ENCODE results near the gene FRMD4A. TPM values are rescaled to one million over a fixed set of nuclear protein-coding genes. Genes with fewer than 3 reads are reported as not detected.

FRMD4A gene
- total RNA-seq, 2 experiments from 2014 or later: 3.1 to 3.7 TPM

DNA sequence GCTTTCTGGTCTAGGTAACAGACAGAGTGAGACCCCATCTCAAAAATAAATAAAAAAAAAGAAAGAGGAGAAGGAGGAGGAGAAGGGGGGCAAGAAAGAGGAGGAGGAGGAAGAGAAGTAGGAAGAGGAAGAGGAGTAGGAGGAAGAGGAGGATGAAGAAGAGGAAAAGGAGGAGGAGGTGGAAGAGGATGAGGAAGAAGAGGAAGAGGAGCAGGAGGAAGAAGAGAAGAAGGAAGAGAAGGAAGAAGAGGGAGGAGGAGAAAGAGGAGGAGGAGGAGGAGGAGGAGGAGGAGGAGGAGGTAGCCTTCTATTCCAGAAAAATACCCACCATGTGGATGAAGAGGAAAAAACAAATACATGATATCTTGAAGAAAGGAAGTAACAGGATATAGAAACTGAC is 172.1 kb downstream of the FRMD4A start:
- TF ChIP-seq, protein P1, sequence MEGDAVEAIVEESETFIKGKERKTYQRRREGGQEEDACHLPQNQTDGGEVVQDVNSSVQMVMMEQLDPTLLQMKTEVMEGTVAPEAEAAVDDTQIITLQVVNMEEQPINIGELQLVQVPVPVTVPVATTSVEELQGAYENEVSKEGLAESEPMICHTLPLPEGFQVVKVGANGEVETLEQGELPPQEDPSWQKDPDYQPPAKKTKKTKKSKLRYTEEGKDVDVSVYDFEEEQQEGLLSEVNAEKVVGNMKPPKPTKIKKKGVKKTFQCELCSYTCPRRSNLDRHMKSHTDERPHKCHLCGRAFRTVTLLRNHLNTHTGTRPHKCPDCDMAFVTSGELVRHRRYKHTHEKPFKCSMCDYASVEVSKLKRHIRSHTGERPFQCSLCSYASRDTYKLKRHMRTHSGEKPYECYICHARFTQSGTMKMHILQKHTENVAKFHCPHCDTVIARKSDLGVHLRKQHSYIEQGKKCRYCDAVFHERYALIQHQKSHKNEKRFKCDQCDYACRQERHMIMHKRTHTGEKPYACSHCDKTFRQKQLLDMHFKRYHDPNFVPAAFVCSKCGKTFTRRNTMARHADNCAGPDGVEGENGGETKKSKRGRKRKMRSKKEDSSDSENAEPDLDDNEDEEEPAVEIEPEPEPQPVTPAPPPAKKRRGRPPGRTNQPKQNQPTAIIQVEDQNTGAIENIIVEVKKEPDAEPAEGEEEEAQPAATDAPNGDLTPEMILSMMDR (IDR thresholded peaks at IDR 0.05): no peak
- Mint-ChIP-seq H3K36me3 (ENCODE audit: low read depth) (no peaks in the 10 kb centered on the region), H3K4me1 (ENCODE audit: low read depth) (no peaks in the 10 kb centered on the region), H3K9me3 (peaks cover 8% of the 10 kb centered on the region), H3K4me3 (no peak overlapping the region), H3K27ac (no peak overlapping the region), H3K27me3 (peaks cover 66% of the 10 kb centered on the region)
- DNase-seq: no peak
- H3K4me1 ChIP-seq (ENCODE audit: insufficient read depth, low read length): no peaks in the 10 kb centered on the region
- H3K9me3 ChIP-seq (ENCODE audit: control insufficient read depth in 1 of 2, insufficient read depth in 1 of 2, low read length in 2 of 2): peaks cover 5 to 10% of the 10 kb centered on the region in 2 experiments
- POLR2A ChIA-PET: no interaction called here
- H3K4me3 ChIP-seq (ENCODE audit: low read length): no peak overlapping the region
- no peak overlapping the region for H3K27ac ChIP-seq (ENCODE audit: low read depth in 1 of 2, low read length in 2 of 2)
- intact Hi-C loops (cut with DNase I, micrococcal nuclease): no loop called here
- H3K27me3 ChIP-seq (ENCODE audit: control insufficient read depth in 1 of 2, insufficient read depth in 2 of 2, low read length in 2 of 2): peaks cover 9 to 13% of the 10 kb centered on the region in 2 experiments
- ATAC-seq (ENCODE audit: poor library complexity): no peak
- no peaks in the 10 kb centered on the region for H3K36me3 ChIP-seq (ENCODE audit: insufficient read depth, low read length)
- CTCF ChIA-PET: no interaction called here

- intact Hi-C loops (cut with DNase I, micrococcal nuclease): no loop called here
- Histone ChIP-seq H3K4me3 (ENCODE audit: low read length) (no peak overlapping the region), H3K27me3 (ENCODE audit: control insufficient read depth in 1 of 2, insufficient read depth in 2 of 2, low read length in 2 of 2) (peaks cover 10 to 12% of the 10 kb centered on the region in 2 experiments), H3K4me1 (ENCODE audit: insufficient read depth, low read length) (no peaks in the 10 kb centered on the region), H3K9me3 (ENCODE audit: control insufficient read depth in 1 of 2, insufficient read depth in 1 of 2, low read length in 2 of 2) (peaks cover 5 to 14% of the 10 kb centered on the region in 2 experiments), H3K27ac (ENCODE audit: low read depth in 1 of 2, low read length in 2 of 2) (no peak overlapping the region), H3K36me3 (ENCODE audit: insufficient read depth, low read length) (no peaks in the 10 kb centered on the region)
- Mint-ChIP-seq H3K4me3 (no peak overlapping the region), H3K27me3 (peaks cover 56% of the 10 kb centered on the region), H3K27ac (no peak overlapping the region), H3K36me3 (ENCODE audit: low read depth) (no peaks in the 10 kb centered on the region), H3K9me3 (peaks cover 8% of the 10 kb centered on the region), H3K4me1 (ENCODE audit: low read depth) (no peaks in the 10 kb centered on the region)
- ChIA-PET CTCF (no interaction called here), POLR2A (no interaction called here)
- DNase-seq (no peak), ATAC-seq (ENCODE audit: poor library complexity) (no peak)
- TF ChIP-seq, protein P1 (IDR thresholded peaks at IDR 0.05): no peak
Measured at GRCh38 chr10:14156104-14156503, 174.6 kb downstream of the FRMD4A start.

GRCh38 chr10:14153570-14154055 is 177.1 kb downstream of the FRMD4A start:
- H3K4me1 ChIP-seq (ENCODE audit: insufficient read depth, low read length): no peaks in the 10 kb centered on the region
- H3K27ac ChIP-seq (ENCODE audit: low read depth in 1 of 2, low read length in 2 of 2): no peak overlapping the region
- peaks cover 12 to 14% of the 10 kb centered on the region in 2 experiments for H3K27me3 ChIP-seq (ENCODE audit: control insufficient read depth in 1 of 2, insufficient read depth in 2 of 2, low read length in 2 of 2)
- no peak overlapping the region for H3K4me3 ChIP-seq (ENCODE audit: low read length)
- ATAC-seq (ENCODE audit: poor library complexity) (no peak), DNase-seq (no peak)
- H3K9me3 ChIP-seq (ENCODE audit: control insufficient read depth in 1 of 2, insufficient read depth in 1 of 2, low read length in 2 of 2): peaks cover 5 to 14% of the 10 kb centered on the region in 2 experiments
- TF ChIP-seq, protein P1 (IDR thresholded peaks at IDR 0.05): no peak
- no peaks in the 10 kb centered on the region for H3K4me1 Mint-ChIP-seq (ENCODE audit: low read depth)
- no peak overlapping the region for H3K27ac Mint-ChIP-seq
- H3K4me3 Mint-ChIP-seq: no peak overlapping the region
- ChIA-PET CTCF (no interaction called here), POLR2A (no interaction called here)
- intact Hi-C loops (cut with DNase I, micrococcal nuclease): no loop called here
- H3K36me3 Mint-ChIP-seq (ENCODE audit: low read depth): no peaks in the 10 kb centered on the region
- H3K36me3 ChIP-seq (ENCODE audit: insufficient read depth, low read length): no peaks in the 10 kb centered on the region
- H3K27me3 Mint-ChIP-seq: peaks cover 50% of the 10 kb centered on the region
- peaks cover 8% of the 10 kb centered on the region for H3K9me3 Mint-ChIP-seq
